Urinary bladder (tissue), 4 donors: ENCODE data around the gene LCA5L. TPM values are rescaled to one million over a fixed set of nuclear protein-coding genes. Genes with fewer than 3 reads are reported as not detected.
"Not testable (repeated sequence)": the region's sequence is repeated elsewhere in the genome, so short reads cannot be mapped to it uniquely, and the experiment has no call there.

Experiments
- DNase-seq: peaks from one replicate; pipeline ENCODE4 v3.0.0-alpha.2; 2015; ENCODE audit errors: extremely low spot score
- H3K27ac ChIP-seq: one replicate; pipeline ENCODE4 v1.5.1; 2013; ENCODE audit warnings: low read depth, mild to moderate bottlenecking, moderate library complexity
- H3K36me3 ChIP-seq: one replicate; pipeline ENCODE4 v1.6.1; 2013; ENCODE audit warnings: mild to moderate bottlenecking, moderate library complexity; ENCODE audit not compliant: insufficient read depth
- H3K4me1 ChIP-seq: one replicate; pipeline ENCODE4 v1.6.1; 2013; ENCODE audit warnings: mild to moderate bottlenecking, moderate library complexity; ENCODE audit not compliant: insufficient read depth
- H3K4me3 ChIP-seq: one replicate; pipeline ENCODE4 v1.5.1; 2013; ENCODE audit warnings: low read depth, low read length
- whole genome bisulfite sequencing: extraction: QIAGEN DNeasy Blood & Tissue Kit; methylation state at CpG from one replicate; pipeline ENCODE4 v1.1.7; 2013; 5-methylcytosine and 5-hydroxymethylcytosine counted together
- polyA plus RNA-seq: library from polyadenylated mRNA; stranded (reverse); fragments of 200-250 nt; gene quantifications from one replicate; pipeline ENCODE4 v1.2.3, GENCODE V29; 2013
- small RNA-seq: library from RNA; depleted of rRNA; stranded (forward); fragments of <200 nt; gene quantifications from one replicate; pipeline ENCODE3, GENCODE V24; 2014
- total RNA-seq: library from RNA; depleted of rRNA; stranded (reverse); fragments of >200 nt; gene quantifications from one replicate; pipeline ENCODE4 v1.2.3, GENCODE V29; 2014
- donor health status: healthy with polysubstance abuse.
- donor health status: healthy.

Gene LCA5L
- total and polyA plus RNA-seq, 2 donors, result 1.1 to 1.5 TPM

GRCh38 chr21:39373634-39374033 lies 71.9 kb downstream of the LCA5L start:
- Histone ChIP-seq H3K27ac (no peak overlapping the region), H3K36me3 (no peaks in the 10 kb centered on the region), H3K4me3 (no peak overlapping the region), H3K4me1 (no peaks in the 10 kb centered on the region)
- WGBS, result 11% methylated on average over 5 of the region's 5 CpGs
- no peak for DNase-seq

GRCh38 chr21:39369896-39370288 lies 75.7 kb downstream of the LCA5L start:
- not testable (repeated sequence) for H3K36me3 ChIP-seq, H3K4me3 ChIP-seq, DNase-seq, H3K4me1 ChIP-seq, H3K27ac ChIP-seq
- 80% methylated on average over 7 of the region's 7 CpGs for WGBS

DNA sequence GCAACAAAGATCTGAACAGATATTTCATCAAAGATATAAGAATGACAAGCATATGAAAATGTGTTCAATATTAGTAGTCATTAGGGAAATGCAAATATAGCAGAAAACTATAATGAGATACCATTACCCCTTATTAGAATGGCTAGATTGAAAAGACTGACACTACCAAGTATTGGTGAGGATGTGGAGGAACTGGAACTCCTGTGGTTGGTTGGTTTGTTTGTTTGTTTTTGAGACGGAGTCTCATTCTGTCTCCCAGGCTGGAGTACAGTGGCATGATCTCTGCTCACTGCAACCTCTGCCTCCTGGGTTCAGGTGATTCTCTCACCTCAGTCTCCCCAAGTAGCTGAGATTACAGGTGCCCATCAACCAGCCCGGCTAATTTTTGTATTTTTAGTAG lies 77.8 kb downstream of the LCA5L start:
- 88% methylated on average over 2 of the region's 2 CpGs for WGBS
- H3K4me1 ChIP-seq, result no peaks in the 10 kb centered on the region
- DNase-seq, result no peak
- no peak overlapping the region for H3K27ac ChIP-seq
- H3K4me3 ChIP-seq, result no peak overlapping the region
- H3K36me3 ChIP-seq, result no peaks in the 10 kb centered on the region

DNA sequence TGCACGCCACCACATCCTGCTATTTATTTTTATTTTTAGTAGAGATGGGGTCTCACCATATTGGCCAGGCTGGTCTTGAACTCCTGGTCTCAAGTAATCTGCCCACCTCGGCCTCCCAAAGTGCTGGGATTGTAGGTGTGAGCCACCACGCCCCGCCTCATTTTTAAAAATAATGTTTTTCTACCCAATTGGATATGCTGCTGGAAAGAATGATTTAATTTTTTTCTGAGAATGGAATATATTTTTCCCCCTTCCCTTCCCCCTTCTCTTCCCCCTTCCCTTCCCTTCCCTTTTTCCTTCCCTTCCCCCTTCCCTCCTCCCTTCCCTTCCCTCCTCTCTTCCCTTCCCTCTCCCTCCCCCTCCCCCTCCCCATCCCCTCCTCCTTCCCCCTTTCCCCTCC lies 79.0 kb downstream of the LCA5L start:
- Histone ChIP-seq H3K27ac (no peak overlapping the region), H3K36me3 (no peaks in the 10 kb centered on the region), H3K4me1 (no peaks in the 10 kb centered on the region), H3K4me3 (no peak overlapping the region)
- 98% methylated on average over 4 of the region's 4 CpGs for WGBS
- DNase-seq, result no peak

DNA sequence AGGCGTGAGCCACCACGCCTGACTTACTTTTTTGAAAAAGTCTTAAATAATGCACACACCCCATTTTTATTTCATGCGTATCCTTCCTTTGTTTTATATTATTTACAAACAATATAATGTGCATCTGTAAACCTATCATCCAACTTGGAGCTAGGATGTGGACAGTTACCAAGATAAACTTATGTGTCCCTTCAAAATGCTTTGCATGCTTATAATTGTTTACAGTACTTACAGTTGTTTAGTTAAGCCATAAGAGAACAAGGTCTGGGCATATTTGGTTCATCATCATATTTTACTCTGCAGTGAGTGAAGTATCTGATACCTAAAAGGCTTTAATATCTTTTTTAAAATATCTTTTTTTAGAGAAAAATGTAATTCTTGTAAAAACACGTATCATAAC lies 80.6 kb downstream of the LCA5L start:
- no peak overlapping the region for H3K27ac ChIP-seq
- 68% methylated on average over 4 of the region's 4 CpGs for WGBS
- H3K4me1 ChIP-seq, result no peaks in the 10 kb centered on the region
- no peak for DNase-seq
- H3K36me3 ChIP-seq, result no peaks in the 10 kb centered on the region
- H3K4me3 ChIP-seq, result no peak overlapping the region

GRCh38 chr21:39363607-39364555 lies 81.7 kb downstream of the LCA5L start:
- Histone ChIP-seq H3K4me3 (no peak overlapping the region), H3K36me3 (no peaks in the 10 kb centered on the region), H3K4me1 (no peaks in the 10 kb centered on the region), H3K27ac (no peak overlapping the region)
- 76% methylated on average over 6 of the region's 6 CpGs for WGBS
- no peak for DNase-seq

GRCh38 chr21:39362733-39363132 lies 82.8 kb downstream of the LCA5L start:
- Histone ChIP-seq H3K36me3 (no peaks in the 10 kb centered on the region), H3K4me1 (no peaks in the 10 kb centered on the region), H3K27ac (no peak overlapping the region), H3K4me3 (no peak overlapping the region)
- WGBS, result 91% methylated on average over 3 of the region's 3 CpGs
- DNase-seq, result no peak

GRCh38 chr21:39359382-39359781 lies 86.2 kb downstream of the LCA5L start:
- no peak overlapping the region for H3K27ac ChIP-seq
- H3K4me3 ChIP-seq, result no peak overlapping the region
- H3K36me3 ChIP-seq, result no peaks in the 10 kb centered on the region
- no peak for DNase-seq
- 66% methylated on average over 4 of the region's 4 CpGs for WGBS
- no peaks in the 10 kb centered on the region for H3K4me1 ChIP-seq

Small RNAs within 50 kb of the gene (small RNA-seq; reads per million reads assigned to genes)
- gene MIR6508, result 0.09 reads per million

Other genes with a start within 250 kb of the LCA5L start
- gene BRWD1, start 132.1 kb downstream of the LCA5L start, total RNA-seq, result 195 TPM
- 19.5 TPM for gene BRWD1, start 132.1 kb downstream of the LCA5L start, polyA plus RNA-seq
- 239 TPM for gene HMGN1, start 96.7 kb downstream of the LCA5L start, total RNA-seq
- 108 TPM for gene HMGN1, start 96.7 kb downstream of the LCA5L start, polyA plus RNA-seq
- 15.8 TPM for gene SH3BGR, start 6.2 kb upstream of the LCA5L start, total RNA-seq
- gene SH3BGR, start 6.2 kb upstream of the LCA5L start, polyA plus RNA-seq, result 30.8 TPM
- gene B3GALT5, start 167.2 kb upstream of the LCA5L start, total RNA-seq, result 2.0 TPM
- gene B3GALT5, start 167.2 kb upstream of the LCA5L start, polyA plus RNA-seq, result 0.18 TPM